HCT116 (cell line): ENCODE measurements around the gene GNB1L. TPM values are rescaled to one million over a fixed set of nuclear protein-coding genes. Genes with fewer than 3 reads are reported as not detected.

Experiments
- ATAC-seq: fragments of 200-7000 bp; cut with Tn5 transposase; 2 replicates; pipeline ENCODE4 v1.9.1; 2020; ENCODE audit warnings: mild to moderate bottlenecking, moderate library complexity
- BruUV-seq: library from RNA; stranded (reverse); fragments of 400-500 nt; replicated peaks from 2 replicates; lab custom pipeline; 2021; lab: Mats Ljungman, UMichigan
- CTCF ChIA-PET: fragments of 300-600 bp; sonication (Branson Sonifier 250); formaldehyde crosslinking; loops from one replicate; lab custom pipeline; 2021; ENCODE audit warnings: antibody characterized with exemption; lab: Charles Lee
- POLR2A ChIA-PET: fragments of 300-600, 350-600 bp; sonication (Branson Sonifier 250); formaldehyde crosslinking; loops from one replicate; lab custom pipeline; 2021; ENCODE audit warnings: antibody characterized with exemption; lab: Charles Lee
- RAD21 ChIA-PET, 2 experiments: fragments of 300-600 bp; sonication (Branson Sonifier 250); formaldehyde crosslinking; loops; one replicate each; lab custom pipeline; 2023; ENCODE audit warnings: low total read pairs in 2 of 2; ENCODE audit not compliant: uncharacterized antibody in 2 of 2, unreplicated experiment in 2 of 2, low non-redundant PET in 1 of 2; lab: Charles Lee
- DNase-seq: peaks from one replicate; pipeline ENCODE4 v3.0.0-alpha.2; 2010; ENCODE audit warnings: low read depth, low spot score
- H2AFZ ChIP-seq: fragments of 200-600 bp; shearing (Covaris generic), sonication (generic); 2 replicates; pipeline ENCODE4 v1.6.1; 2017; ENCODE audit warnings: low read depth, mixed run types, mixed read lengths, antibody characterized with exemption, low read length; ENCODE audit not compliant: poor library complexity, severe bottlenecking
- H3K27ac ChIP-seq: 2 replicates; pipeline ENCODE4 v1.5.1; 2012; ENCODE audit warnings: low read depth, low read length
- H3K27me3 ChIP-seq: fragments of 200-600 bp; sonication (generic); 2 replicates; pipeline ENCODE4 v1.6.1; 2016; ENCODE audit warnings: mixed run types, low read length, mixed read lengths; ENCODE audit not compliant: insufficient read depth
- H3K36me3 ChIP-seq, 2 experiments: fragments of 200-500 bp in 1 of 2; fragments of 200-600 bp in 1 of 2; sonication (Bioruptor generic) in 1 of 2; sonication (generic) in 1 of 2; 2 replicates each; pipeline versions ENCODE4 v1.5.1 to v1.6.1; 2014 to 2016; ENCODE audit warnings: low read length in 2 of 2, inconsistent platforms in 1 of 2, mixed read lengths in 1 of 2, mixed run types in 1 of 2; ENCODE audit not compliant: insufficient read depth in 2 of 2, control insufficient read depth in 1 of 2
- H3K4me1 ChIP-seq, 2 experiments: fragments of 200-600 bp in 1 of 2; sonication (generic) in 1 of 2; 2 replicates each; pipeline versions ENCODE4 v1.5.1 to v1.6.1; 2012 to 2017; ENCODE audit warnings: low read length in 2 of 2, inconsistent platforms in 1 of 2, mild to moderate bottlenecking in 1 of 2, mixed read lengths in 1 of 2, mixed run types in 1 of 2, moderate library complexity in 1 of 2; ENCODE audit not compliant: insufficient read depth in 2 of 2, control insufficient read depth in 1 of 2
- H3K4me2 ChIP-seq: fragments of 200-600 bp; sonication (generic); 2 replicates; pipeline ENCODE4 v1.6.1; 2017; ENCODE audit warnings: mixed run types, low read length, mixed read lengths
- H3K4me3 ChIP-seq, 2 experiments: fragments of 200-600 bp in 1 of 2; sonication (generic) in 1 of 2; replicated peaks in 1 of 2; 2 replicates each; pipeline ENCODE4 v1.5.1; 2011 to 2016; ENCODE audit warnings: low read length in 2 of 2, control low read depth in 1 of 2, low read depth in 1 of 2, mild to moderate bottlenecking in 1 of 2, mixed read lengths in 1 of 2, mixed run types in 1 of 2
- H3K79me2 ChIP-seq: fragments of 200-600 bp; sonication (generic); 2 replicates; pipeline ENCODE4 v1.6.1; 2017; ENCODE audit warnings: mild to moderate bottlenecking, mixed run types, low read length, moderate library complexity, mixed read lengths; ENCODE audit not compliant: insufficient read depth
- H3K9ac ChIP-seq: fragments of 200-600 bp; sonication (generic); 2 replicates; pipeline ENCODE4 v1.6.1; 2016; ENCODE audit warnings: low read length, mixed read lengths
- H3K9me2 ChIP-seq: fragments of 200-600 bp; sonication (generic), shearing (Covaris generic); 2 replicates; pipeline ENCODE4 v1.6.1; 2017; ENCODE audit warnings: mixed run types, mild to moderate bottlenecking, moderate library complexity; ENCODE audit not compliant: insufficient read depth
- H3K9me3 ChIP-seq, 2 experiments: fragments of 200-500 bp in 1 of 2; fragments of 200-600 bp in 1 of 2; sonication (Bioruptor generic) in 1 of 2; sonication (generic) in 1 of 2; 2 replicates each; pipeline ENCODE4 v1.6.1; 2014 to 2017; ENCODE audit warnings: low read length in 2 of 2, mixed read lengths in 2 of 2, inconsistent platforms in 1 of 2, low read depth in 1 of 2, mild to moderate bottlenecking in 1 of 2, mixed run types in 1 of 2, moderate library complexity in 1 of 2; ENCODE audit not compliant: control insufficient read depth in 1 of 2, insufficient read depth in 1 of 2
- H4K20me1 ChIP-seq: fragments of 200-600 bp; sonication (generic), shearing (Covaris generic); 2 replicates; pipeline ENCODE4 v1.6.1; 2017; ENCODE audit warnings: mixed run types, mild to moderate bottlenecking, moderate library complexity; ENCODE audit not compliant: insufficient read depth
- CTCF ChIP-seq, 3 experiments: fragments of 200-600 bp in 1 of 3; sonication (generic) in 1 of 3; IDR thresholded peaks in 2 of 3; conservative IDR thresholded peaks in 1 of 3; 2 replicates each; pipeline ENCODE4 v1.5.1; 2012 to 2017; ENCODE audit warnings: low read depth in 2 of 3, low read length in 2 of 3, antibody characterized with exemption in 1 of 3, borderline replicate concordance in 1 of 3, control low read depth in 1 of 3, mild to moderate bottlenecking in 1 of 3, mixed read lengths in 1 of 3, mixed run types in 1 of 3, moderate library complexity in 1 of 3; ENCODE audit not compliant: insufficient read depth in 1 of 3
- EZH2 ChIP-seq: fragments of 200-600 bp; sonication (generic); IDR thresholded peaks from 2 replicates; pipeline ENCODE4 v1.6.1; 2017; ENCODE audit warnings: antibody characterized with exemption, mixed run types
- EZH2phosphoT487 ChIP-seq: fragments of 200-600 bp; IDR thresholded peaks from 2 replicates; pipeline ENCODE4 v1.6.1; 2018; ENCODE audit warnings: antibody characterized with exemption, borderline replicate concordance
- FOSL1 ChIP-seq: IDR thresholded peaks from 2 replicates; pipeline ENCODE4 v1.6.1; 2012; ENCODE audit warnings: low read depth
- JUND ChIP-seq: IDR thresholded peaks from 2 replicates; pipeline ENCODE4 v1.6.1; 2012
- MAX ChIP-seq: IDR thresholded peaks from 2 replicates; pipeline ENCODE4 v1.6.1; 2012
- SIN3A ChIP-seq: IDR thresholded peaks from 2 replicates; pipeline ENCODE4 v1.6.1; 2012; ENCODE audit warnings: low read depth
- ZBTB33 ChIP-seq: IDR thresholded peaks from 2 replicates; pipeline ENCODE4 v1.6.1; 2011; ENCODE audit warnings: mild to moderate bottlenecking, low read length, moderate library complexity; ENCODE audit not compliant: insufficient replicate concordance; ENCODE audit errors: extremely low read depth
- ZNF274 ChIP-seq: fragments of 200-500 bp; sonication (Bioruptor generic); IDR thresholded peaks from 2 replicates; pipeline ENCODE4 v1.6.1; 2014; ENCODE audit warnings: mild to moderate bottlenecking, low read depth, low read length, inconsistent platforms
- intact Hi-C: fragments of 100-400 bp; cut with micrococcal nuclease; formaldehyde crosslinking; loops from 2 replicates; pipeline ENCODE4 v1.10.0; 2022
- total RNA-seq: library from RNA; stranded (reverse); gene quantifications from one replicate; pipeline ENCODE4 v1.2.1, GENCODE V29; 2021; ENCODE audit not compliant: unreplicated experiment

The GNB1L gene
- total RNA-seq, 1 experiment from 2014 or later, result 12.1 TPM

GRCh38 chr22:19791243-19791642 lies 63.4 kb downstream of the GNB1L start:
- H3K9me2 ChIP-seq, result no peaks in the 10 kb centered on the region
- CTCF ChIA-PET, result no interaction called here
- peaks cover 0 to 5% of the 10 kb centered on the region in 2 experiments; a peak in 1 of 4 replicates for H3K9me3 ChIP-seq
- DNase-seq (no peak), ATAC-seq (no peak)
- no peak overlapping the region for H2AFZ ChIP-seq
- H3K9ac ChIP-seq, result no peak overlapping the region
- no peak for TF ChIP-seq EZH2
- no peak for TF ChIP-seq SIN3A
- TF ChIP-seq CTCF (IDR thresholded peaks at IDR 0.05 in 2 of 3, conservative IDR thresholded peaks at IDR 0.05 in 1 of 3; ENCODE audit: borderline replicate concordance in 1 of 3, insufficient read depth in 1 of 3, low read depth in 2 of 3, low read length in 2 of 3), result no peak
- no peaks in the 10 kb centered on the region for H3K79me2 ChIP-seq
- POLR2A ChIA-PET, result no interaction called here
- no peak overlapping the region for H3K4me2 ChIP-seq
- no peak overlapping the region for H3K27ac ChIP-seq
- no peak overlapping the region for H3K4me3 ChIP-seq
- no TSS peak for BruUV-seq
- no peaks in the 10 kb centered on the region for H3K4me1 ChIP-seq
- peaks cover 0 to 8% of the 10 kb centered on the region in 2 experiments; a peak in 1 of 4 replicates for H3K36me3 ChIP-seq
- RAD21 ChIA-PET, result no interaction called here
- no peaks in the 10 kb centered on the region for H3K27me3 ChIP-seq
- intact Hi-C loops, result no loop called here
- H4K20me1 ChIP-seq, result no peaks in the 10 kb centered on the region

- intact Hi-C loops, result no loop called here
- Histone ChIP-seq H3K4me3 (no peak overlapping the region), H3K27me3 (no peaks in the 10 kb centered on the region), H3K27ac (no peak overlapping the region), H3K9ac (no peak overlapping the region), H4K20me1 (no peaks in the 10 kb centered on the region), H2AFZ (no peak overlapping the region), H3K4me2 (no peak overlapping the region), H3K9me2 (no peaks in the 10 kb centered on the region), H3K36me3 (peaks cover 0 to 8% of the 10 kb centered on the region in 2 experiments; a peak in 1 of 4 replicates), H3K4me1 (no peaks in the 10 kb centered on the region), H3K9me3 (peaks cover 0 to 5% of the 10 kb centered on the region in 2 experiments; a peak in 1 of 4 replicates), H3K79me2 (no peaks in the 10 kb centered on the region)
- CTCF ChIA-PET, result no interaction called here
- BruUV-seq, result no TSS peak
- POLR2A ChIA-PET, result no interaction called here
- ATAC-seq, result no peak
- RAD21 ChIA-PET, result no interaction called here
- DNase-seq, result no peak
- TF ChIP-seq CTCF (IDR thresholded peaks at IDR 0.05 in 2 of 3, conservative IDR thresholded peaks at IDR 0.05 in 1 of 3; ENCODE audit: borderline replicate concordance in 1 of 3, insufficient read depth in 1 of 3, low read depth in 2 of 3, low read length in 2 of 3) (no peak), ZNF274 (no peak), MAX (no peak), FOSL1 (no peak), EZH2phosphoT487 (no peak), JUND (no peak), ZBTB33 (no peak)
These were observed 64.8 kb downstream of the GNB1L start for GRCh38 chr22:19789828-19790227.
